Measurements from ENCODE around the gene EPHB4. TPM values are rescaled to one million over a fixed set of nuclear protein-coding genes. Genes with fewer than 3 reads are reported as not detected.
"Not testable (repeated sequence)": the region's sequence is repeated elsewhere in the genome, so short reads cannot be mapped to it uniquely, and the experiment has no call there.

Gene EPHB4
- total RNA-seq, 1 donor from 2014 or later: 20.3 TPM

DNA sequence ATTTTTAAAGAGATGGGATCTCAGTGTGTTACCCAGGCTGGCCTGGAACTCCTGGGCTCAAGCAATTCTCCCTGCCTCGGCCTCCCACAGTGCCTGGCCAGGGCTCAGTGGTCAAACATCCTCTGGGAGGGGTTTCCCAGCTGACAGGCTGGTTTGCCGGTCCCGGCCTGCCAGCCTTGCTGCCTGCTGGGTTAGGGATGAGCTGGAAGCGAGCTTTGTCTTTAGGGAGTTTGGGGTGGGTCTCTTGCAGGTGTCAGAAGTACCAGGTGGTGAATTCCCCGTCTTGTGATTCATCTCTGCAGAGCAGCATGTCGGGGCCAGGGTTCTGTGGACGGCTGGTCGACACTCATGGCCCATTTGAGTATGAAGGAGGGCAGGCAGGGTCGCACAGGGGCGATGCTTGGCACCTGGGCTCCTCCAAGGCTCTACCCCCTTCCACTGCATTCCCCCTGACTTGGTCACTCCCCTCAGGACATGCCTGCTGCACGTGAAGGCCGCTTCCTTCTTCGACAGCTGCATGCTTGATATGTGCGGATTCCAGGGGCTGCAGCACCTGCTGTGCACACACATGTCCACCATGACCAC, 63.7 kb downstream of the EPHB4 start:
- no peaks in the 10 kb centered on the region for H3K4me1 ChIP-seq
- no peaks in the 10 kb centered on the region for H3K36me3 ChIP-seq
- intact Hi-C loops (cut with micrococcal nuclease): no loop called here
- TF ChIP-seq, protein P1, sequence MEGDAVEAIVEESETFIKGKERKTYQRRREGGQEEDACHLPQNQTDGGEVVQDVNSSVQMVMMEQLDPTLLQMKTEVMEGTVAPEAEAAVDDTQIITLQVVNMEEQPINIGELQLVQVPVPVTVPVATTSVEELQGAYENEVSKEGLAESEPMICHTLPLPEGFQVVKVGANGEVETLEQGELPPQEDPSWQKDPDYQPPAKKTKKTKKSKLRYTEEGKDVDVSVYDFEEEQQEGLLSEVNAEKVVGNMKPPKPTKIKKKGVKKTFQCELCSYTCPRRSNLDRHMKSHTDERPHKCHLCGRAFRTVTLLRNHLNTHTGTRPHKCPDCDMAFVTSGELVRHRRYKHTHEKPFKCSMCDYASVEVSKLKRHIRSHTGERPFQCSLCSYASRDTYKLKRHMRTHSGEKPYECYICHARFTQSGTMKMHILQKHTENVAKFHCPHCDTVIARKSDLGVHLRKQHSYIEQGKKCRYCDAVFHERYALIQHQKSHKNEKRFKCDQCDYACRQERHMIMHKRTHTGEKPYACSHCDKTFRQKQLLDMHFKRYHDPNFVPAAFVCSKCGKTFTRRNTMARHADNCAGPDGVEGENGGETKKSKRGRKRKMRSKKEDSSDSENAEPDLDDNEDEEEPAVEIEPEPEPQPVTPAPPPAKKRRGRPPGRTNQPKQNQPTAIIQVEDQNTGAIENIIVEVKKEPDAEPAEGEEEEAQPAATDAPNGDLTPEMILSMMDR (IDR thresholded peaks at IDR 0.05; ENCODE audit: borderline replicate concordance): no peak
- peaks cover 69% of the 10 kb centered on the region for H3K27me3 ChIP-seq (ENCODE audit: low read depth)
- no peak for DNase-seq
- no peak overlapping the region for H3K4me3 ChIP-seq
- no peaks in the 10 kb centered on the region for H3K9me3 ChIP-seq (replicated peaks)
- no peak overlapping the region for H3K27ac ChIP-seq (replicated peaks)

DNA sequence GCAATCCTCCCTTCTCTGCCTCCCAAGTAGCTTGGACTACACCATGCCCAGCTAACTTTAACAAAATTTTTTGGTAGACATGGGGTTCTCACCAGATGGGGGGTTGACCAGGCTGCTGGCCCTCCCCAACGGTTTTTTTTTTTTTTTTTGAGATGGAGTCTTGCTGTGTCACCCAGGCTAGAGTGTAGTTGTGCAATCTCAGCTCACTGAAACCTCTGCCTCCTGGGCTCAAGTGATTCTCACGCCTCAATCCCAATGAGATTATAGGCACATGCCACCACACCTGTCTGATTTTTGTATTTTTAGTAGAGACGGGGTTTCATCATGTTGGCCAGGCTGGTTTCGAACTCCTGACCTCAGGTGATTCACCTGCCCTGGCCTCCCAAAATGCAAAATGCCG, 64.5 kb downstream of the EPHB4 start:
- intact Hi-C loops (cut with micrococcal nuclease); H3K4me3 ChIP-seq; DNase-seq; H3K4me1 ChIP-seq; H3K36me3 ChIP-seq; H3K27ac ChIP-seq (replicated peaks); H3K9me3 ChIP-seq (replicated peaks): not testable (repeated sequence)
- peaks cover 69% of the 10 kb centered on the region for H3K27me3 ChIP-seq (ENCODE audit: low read depth)

DNA sequence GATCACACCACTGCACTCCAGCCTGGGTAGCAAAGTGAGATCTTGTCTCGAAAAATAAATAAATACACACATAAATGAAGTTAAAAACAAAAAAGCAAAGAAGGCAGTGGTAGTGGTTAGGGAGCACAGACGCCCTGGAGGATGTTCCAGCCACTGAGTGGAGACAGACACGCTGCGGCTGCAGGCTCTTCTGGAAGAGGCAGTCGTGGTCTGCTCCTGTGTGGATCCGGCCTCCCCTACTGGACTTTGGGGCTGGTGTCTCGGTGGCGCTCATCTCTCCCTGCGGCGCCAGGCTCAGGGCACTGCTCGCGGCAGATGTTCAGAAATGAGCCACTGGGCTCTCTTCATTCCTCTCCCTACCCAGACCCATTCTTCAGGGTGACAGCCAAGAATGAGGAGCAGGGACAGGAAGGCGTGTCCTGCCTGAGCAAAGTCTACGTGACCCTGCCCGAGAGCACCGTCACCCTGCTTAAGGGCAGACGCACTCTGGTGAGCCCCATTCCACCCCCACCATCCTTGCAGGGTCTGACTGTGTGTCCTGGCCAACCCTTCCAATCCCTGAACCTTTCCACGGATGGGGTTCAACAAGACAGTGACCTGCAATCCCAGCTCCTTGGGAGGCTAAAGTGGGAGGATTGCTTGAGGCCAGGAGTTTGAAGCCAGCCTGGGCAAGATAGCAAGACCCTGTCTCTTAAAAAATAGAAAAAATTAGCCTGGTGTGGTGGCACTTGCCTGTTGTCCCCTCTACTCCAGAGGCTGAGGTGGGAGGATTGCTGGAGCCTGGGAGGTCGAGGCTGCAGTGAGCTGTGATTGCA, 67.8 kb downstream of the EPHB4 start:
- H3K36me3 ChIP-seq: no peaks in the 10 kb centered on the region
- DNase-seq: no peak
- no peaks in the 10 kb centered on the region for H3K4me1 ChIP-seq
- H3K27ac ChIP-seq (replicated peaks): no peak overlapping the region
- TF ChIP-seq, protein P1 (IDR thresholded peaks at IDR 0.05; ENCODE audit: borderline replicate concordance): no peak
- no peaks in the 10 kb centered on the region for H3K9me3 ChIP-seq (replicated peaks)
- intact Hi-C loops (cut with micrococcal nuclease): no loop called here
- H3K27me3 ChIP-seq (ENCODE audit: low read depth): peaks cover 69% of the 10 kb centered on the region
- H3K4me3 ChIP-seq: no peak overlapping the region

DNA sequence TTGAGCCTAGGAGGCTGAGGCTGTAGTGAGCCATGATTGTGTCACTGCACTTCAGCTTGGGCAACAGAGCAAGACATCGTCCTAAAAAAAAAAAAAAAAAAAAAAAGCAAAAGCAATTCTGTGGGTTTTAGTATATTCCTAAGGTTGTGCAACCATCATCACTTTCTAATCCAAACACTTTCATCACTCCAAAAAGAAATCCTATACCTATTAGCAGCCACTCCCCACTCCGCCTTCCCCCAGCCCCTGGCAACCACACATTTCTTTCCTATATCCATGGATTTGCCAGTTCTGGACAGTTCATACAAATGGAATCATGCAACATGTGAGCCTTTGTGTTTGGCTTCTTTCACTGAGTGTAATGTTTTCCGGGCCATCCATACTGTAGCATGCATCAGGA, 73.6 kb downstream of the EPHB4 start:
- no peak overlapping the region for H3K27ac ChIP-seq (replicated peaks)
- H3K4me1 ChIP-seq: no peaks in the 10 kb centered on the region
- no peak overlapping the region for H3K4me3 ChIP-seq
- TF ChIP-seq, protein P1 (IDR thresholded peaks at IDR 0.05; ENCODE audit: borderline replicate concordance): no peak
- H3K36me3 ChIP-seq: no peaks in the 10 kb centered on the region
- DNase-seq: no peak
- H3K27me3 ChIP-seq (ENCODE audit: low read depth): peaks cover 52% of the 10 kb centered on the region
- no peaks in the 10 kb centered on the region for H3K9me3 ChIP-seq (replicated peaks)
- intact Hi-C loops (cut with micrococcal nuclease): no loop called here

DNA sequence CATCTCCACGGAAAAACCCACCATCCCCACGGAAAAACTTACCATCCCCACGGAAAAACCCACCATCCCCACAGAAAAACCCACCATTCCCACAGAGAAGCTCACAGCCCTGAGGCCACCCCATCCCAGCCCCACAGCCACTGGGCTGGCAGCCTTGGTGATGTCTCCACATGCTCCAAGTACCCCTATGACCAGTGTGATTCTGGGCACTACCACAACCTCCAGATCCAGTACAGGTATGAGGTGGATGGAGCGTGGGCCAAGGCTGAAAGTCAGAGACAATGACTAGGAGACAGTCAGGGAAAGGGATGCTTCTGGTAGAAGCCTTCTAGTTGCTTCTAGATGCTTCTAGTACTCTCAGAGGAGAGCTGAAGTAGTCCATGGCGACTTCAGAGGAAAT, 74.3 kb downstream of the EPHB4 start:
- no peak for DNase-seq
- no peaks in the 10 kb centered on the region for H3K9me3 ChIP-seq (replicated peaks)
- intact Hi-C loops (cut with micrococcal nuclease): no loop called here
- TF ChIP-seq, protein P1 (IDR thresholded peaks at IDR 0.05; ENCODE audit: borderline replicate concordance): no peak
- H3K36me3 ChIP-seq: no peaks in the 10 kb centered on the region
- no peaks in the 10 kb centered on the region for H3K4me1 ChIP-seq
- peaks cover 52% of the 10 kb centered on the region for H3K27me3 ChIP-seq (ENCODE audit: low read depth)
- no peak overlapping the region for H3K27ac ChIP-seq (replicated peaks)
- H3K4me3 ChIP-seq: no peak overlapping the region

Small RNAs within 50 kb of the gene (microRNA-seq; reads per million reads assigned to microRNA genes)
- gene MIR6875: not detected

Other genes with a start within 250 kb of the EPHB4 start
- 26.6 TPM for gene LRCH4, start 241.4 kb downstream of the EPHB4 start, total RNA-seq
- gene FBXO24, start 241.2 kb downstream of the EPHB4 start, total RNA-seq: 0.25 TPM
- 40.8 TPM for gene PCOLCE, start 225.2 kb downstream of the EPHB4 start, total RNA-seq
- 10.2 TPM for gene MOSPD3, start 215.0 kb downstream of the EPHB4 start, total RNA-seq
- 0.25 TPM for gene TFR2, start 186.0 kb downstream of the EPHB4 start, total RNA-seq
- gene ACTL6B, start 171.1 kb downstream of the EPHB4 start, total RNA-seq: not detected
- 98.3 TPM for gene GNB2, start 153.8 kb downstream of the EPHB4 start, total RNA-seq
- 24.5 TPM for gene GIGYF1, start 133.3 kb downstream of the EPHB4 start, total RNA-seq
- gene POP7, start 121.4 kb downstream of the EPHB4 start, total RNA-seq: 30.6 TPM
- not detected for gene EPO, start 107.1 kb downstream of the EPHB4 start, total RNA-seq
- gene ZAN, start 93.9 kb downstream of the EPHB4 start, total RNA-seq: not detected
- gene SLC12A9, start 25.2 kb upstream of the EPHB4 start, total RNA-seq: 10.9 TPM
- 11.7 TPM for gene TRIP6, start 39.9 kb upstream of the EPHB4 start, total RNA-seq
- 51.3 TPM for gene SRRT, start 47.6 kb upstream of the EPHB4 start, total RNA-seq
- 2.4 TPM for gene UFSP1, start 62.2 kb upstream of the EPHB4 start, total RNA-seq
- 0.49 TPM for gene ACHE, start 68.4 kb upstream of the EPHB4 start, total RNA-seq
- gene MUC3A, start 122.0 kb upstream of the EPHB4 start, total RNA-seq: 0.19 TPM
- 0.30 TPM for gene MUC12, start 142.0 kb upstream of the EPHB4 start, total RNA-seq
- gene MUC17, start 192.6 kb upstream of the EPHB4 start, total RNA-seq: not detected